ENCODE results near the gene GABRR1. TPM values are rescaled to one million over a fixed set of nuclear protein-coding genes. Genes with fewer than 3 reads are reported as not detected.

GABRR1 gene
- total RNA-seq, 1 donor from 2014 or later = not detected

GRCh38 chr6:89145091-89145955, 71.8 kb downstream of the GABRR1 start:
- no peaks in the 10 kb centered on the region for H3K9me3 ChIP-seq (ENCODE audit: insufficient read depth, low read depth, low read length)
- H3K27me3 ChIP-seq (ENCODE audit: insufficient read depth, low read length) = peaks cover 2% of the 10 kb centered on the region
- no peaks in the 10 kb centered on the region for H3K79me2 ChIP-seq (ENCODE audit: insufficient read depth, low read length)
- H3K4me1 ChIP-seq (ENCODE audit: insufficient read depth, low read length) = peaks cover 14% of the 10 kb centered on the region
- Mint-ChIP-seq H3K27ac (ENCODE audit: unreplicated experiment) (no peak overlapping the region), H3K27me3 (ENCODE audit: low read depth, unreplicated experiment) (peaks cover 6% of the 10 kb centered on the region), H3K9me3 (ENCODE audit: unreplicated experiment) (no peaks in the 10 kb centered on the region), H3K4me1 (ENCODE audit: low read depth, unreplicated experiment) (peaks cover 11% of the 10 kb centered on the region), H3K36me3 (ENCODE audit: low read depth, unreplicated experiment) (no peaks in the 10 kb centered on the region), H3K4me3 (ENCODE audit: unreplicated experiment) (peak overlapping the region; percentile 82)
- H3K9ac ChIP-seq (ENCODE audit: low read length) = peak overlapping the region; percentile 87
- DNase-seq (ENCODE audit: low read depth) (no peak), FAIRE-seq (no peak)
- peak overlapping the region; percentile 97 for H3K4me2 ChIP-seq (ENCODE audit: low read length)
- H3K4me3 ChIP-seq (ENCODE audit: insufficient read depth, low read depth, low read length) = peak overlapping the region; percentile 75
- H2AFZ ChIP-seq (ENCODE audit: low read depth, low read length) = peak overlapping the region; percentile 95
- TF ChIP-seq CTCF (IDR thresholded peaks at IDR 0.05; ENCODE audit: insufficient read depth, low read depth, low read length) = no peak
- TF ChIP-seq EZH2 (IDR thresholded peaks at IDR 0.05; ENCODE audit: insufficient read depth, low read length) = no peak
- no peaks in the 10 kb centered on the region for H3K36me3 ChIP-seq (ENCODE audit: insufficient read depth, low read length)
- H3K27ac ChIP-seq (ENCODE audit: low read depth, low read length) = peak overlapping the region; percentile 70
- H4K20me1 ChIP-seq (ENCODE audit: insufficient read depth, low read length) = no peaks in the 10 kb centered on the region

DNA sequence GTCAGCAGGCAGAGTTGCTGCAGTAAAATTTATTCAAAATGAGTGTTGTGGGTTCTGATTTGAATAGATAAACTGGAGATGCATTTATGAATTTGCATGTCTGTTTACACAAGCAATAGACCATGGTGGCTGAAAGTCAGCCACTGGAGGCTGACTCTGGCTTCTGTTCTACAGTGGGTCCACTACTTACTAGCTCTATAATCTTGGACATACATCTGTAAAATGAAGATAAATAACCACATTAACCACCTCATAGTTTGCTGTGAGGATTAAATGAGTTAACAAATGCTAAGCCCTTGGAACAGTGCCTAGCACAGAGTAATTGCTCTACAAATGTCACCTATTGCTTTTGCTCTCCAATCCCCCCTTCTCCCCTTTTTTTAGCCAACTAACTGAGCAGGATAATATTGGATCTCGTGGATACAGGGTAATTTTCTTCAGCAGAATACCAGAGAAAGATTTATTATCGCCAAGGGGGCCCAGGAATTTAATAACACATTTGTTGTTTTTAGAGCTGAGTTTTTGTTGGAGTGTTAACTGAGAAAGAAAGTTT, 72.7 kb downstream of the GABRR1 start:
- no peak overlapping the region for H3K27ac ChIP-seq (ENCODE audit: low read depth, low read length)
- TF ChIP-seq EZH2 (IDR thresholded peaks at IDR 0.05; ENCODE audit: insufficient read depth, low read length) (no peak), CTCF (IDR thresholded peaks at IDR 0.05; ENCODE audit: insufficient read depth, low read depth, low read length) (no peak)
- H3K4me1 ChIP-seq (ENCODE audit: insufficient read depth, low read length) = peaks cover 15% of the 10 kb centered on the region
- FAIRE-seq (no peak), DNase-seq (ENCODE audit: low read depth) (no peak)
- H3K36me3 ChIP-seq (ENCODE audit: insufficient read depth, low read length) = no peaks in the 10 kb centered on the region
- H3K9me3 Mint-ChIP-seq (ENCODE audit: unreplicated experiment) = no peaks in the 10 kb centered on the region
- no peak overlapping the region for H2AFZ ChIP-seq (ENCODE audit: low read depth, low read length)
- H3K36me3 Mint-ChIP-seq (ENCODE audit: low read depth, unreplicated experiment) = no peaks in the 10 kb centered on the region
- H3K9me3 ChIP-seq (ENCODE audit: insufficient read depth, low read depth, low read length) = no peaks in the 10 kb centered on the region
- H3K79me2 ChIP-seq (ENCODE audit: insufficient read depth, low read length) = no peaks in the 10 kb centered on the region
- no peak overlapping the region for H3K4me3 ChIP-seq (ENCODE audit: insufficient read depth, low read depth, low read length)
- H4K20me1 ChIP-seq (ENCODE audit: insufficient read depth, low read length) = no peaks in the 10 kb centered on the region
- no peak overlapping the region for H3K4me3 Mint-ChIP-seq (ENCODE audit: unreplicated experiment)
- peaks cover 2% of the 10 kb centered on the region for H3K27me3 ChIP-seq (ENCODE audit: insufficient read depth, low read length)
- H3K27me3 Mint-ChIP-seq (ENCODE audit: low read depth, unreplicated experiment) = peaks cover 6% of the 10 kb centered on the region
- no peak overlapping the region for H3K4me2 ChIP-seq (ENCODE audit: low read length)
- no peak overlapping the region for H3K27ac Mint-ChIP-seq (ENCODE audit: unreplicated experiment)
- peaks cover 17% of the 10 kb centered on the region for H3K4me1 Mint-ChIP-seq (ENCODE audit: low read depth, unreplicated experiment)
- H3K9ac ChIP-seq (ENCODE audit: low read length) = no peak overlapping the region

Measured in astrocyte (in vitro differentiated cells and primary cell).